H1 (cell line): ENCODE results near the gene OR2W1. TPM values are rescaled to one million over a fixed set of nuclear protein-coding genes. Genes with fewer than 3 reads are reported as not detected.

Experiments
- BACH1 ChIP-seq: IDR thresholded peaks from 2 replicates; pipeline ENCODE4 v1.6.1; 2012; ENCODE audit warnings: low read length, improper control_type of control experiment
- CHD7 ChIP-seq: fragments of 300-600 bp; sonication (generic); IDR thresholded peaks from 2 replicates; pipeline ENCODE4 v1.7.1; 2012; ENCODE audit warnings: low read length, moderate library complexity, mild to moderate bottlenecking, inconsistent platforms; ENCODE audit not compliant: insufficient replicate concordance
- GABPA ChIP-seq: IDR thresholded peaks from 2 replicates; pipeline ENCODE4 v1.6.1; 2011; ENCODE audit warnings: mild to moderate bottlenecking, low read length, moderate library complexity, borderline replicate concordance; ENCODE audit not compliant: insufficient read depth
- KDM1A ChIP-seq: fragments of 200-600, 300-600 bp; sonication (generic); IDR thresholded peaks from 2 replicates; pipeline ENCODE4 v1.7.1; 2016; ENCODE audit warnings: mild to moderate bottlenecking, low read length, borderline replicate concordance
- MAFK ChIP-seq: IDR thresholded peaks from 2 replicates; pipeline ENCODE4 v1.6.1; 2012; ENCODE audit warnings: low read depth, mild to moderate bottlenecking, improper control_type of control experiment, low read length
- NRF1 ChIP-seq: IDR thresholded peaks from 2 replicates; pipeline ENCODE4 v1.6.1; 2011; ENCODE audit warnings: mild to moderate bottlenecking, low read depth, low read length, improper control_type of control experiment
- RFX5 ChIP-seq: IDR thresholded peaks from 2 replicates; pipeline ENCODE4 v1.6.1; 2011; ENCODE audit warnings: low read depth, low read length, improper control_type of control experiment, borderline replicate concordance
- TCF12 ChIP-seq: IDR thresholded peaks from 2 replicates; pipeline ENCODE4 v1.6.1; 2011; ENCODE audit warnings: low read depth, mild to moderate bottlenecking, low read length
- polyA plus RNA-seq, 7 experiments: library from polyadenylated mRNA; depleted of rRNA in 3 of 7; stranded (reverse) in 5 of 7; unstranded in 2 of 7; fragments of >200 nt in 5 of 7; fragments of 200-250 nt in 2 of 7; gene quantifications; 1 replicate in 5 of 7; 2 replicates in 1 of 7; 4 replicates in 1 of 7; pipeline versions ENCODE4 v1.2.1 to v1.2.3, GENCODE V29; 2011 to 2013; ENCODE audit warnings: missing spikeins in 2 of 7, mixed read lengths in 2 of 7
- total RNA-seq: library from RNA; stranded (reverse); fragmentation: NEBNext Ultra II Directional; extraction: Animal tissue kit (Norgen Biotek cat#: 25700); gene quantifications from 2 replicates; pipeline ENCODE4 v1.2.1, GENCODE V29; 2021
- TF ChIP-seq, protein P1 (sequence below): IDR thresholded peaks from 2 replicates; pipeline ENCODE4 v1.6.1; 2011; ENCODE audit warnings: low read length, improper control_type of control experiment

Gene OR2W1
- total and polyA plus RNA-seq, 2 of the 8 experiments (the other 6 are each of a cell fraction or from before 2014, with no cell fraction given) = not detected

DNA sequence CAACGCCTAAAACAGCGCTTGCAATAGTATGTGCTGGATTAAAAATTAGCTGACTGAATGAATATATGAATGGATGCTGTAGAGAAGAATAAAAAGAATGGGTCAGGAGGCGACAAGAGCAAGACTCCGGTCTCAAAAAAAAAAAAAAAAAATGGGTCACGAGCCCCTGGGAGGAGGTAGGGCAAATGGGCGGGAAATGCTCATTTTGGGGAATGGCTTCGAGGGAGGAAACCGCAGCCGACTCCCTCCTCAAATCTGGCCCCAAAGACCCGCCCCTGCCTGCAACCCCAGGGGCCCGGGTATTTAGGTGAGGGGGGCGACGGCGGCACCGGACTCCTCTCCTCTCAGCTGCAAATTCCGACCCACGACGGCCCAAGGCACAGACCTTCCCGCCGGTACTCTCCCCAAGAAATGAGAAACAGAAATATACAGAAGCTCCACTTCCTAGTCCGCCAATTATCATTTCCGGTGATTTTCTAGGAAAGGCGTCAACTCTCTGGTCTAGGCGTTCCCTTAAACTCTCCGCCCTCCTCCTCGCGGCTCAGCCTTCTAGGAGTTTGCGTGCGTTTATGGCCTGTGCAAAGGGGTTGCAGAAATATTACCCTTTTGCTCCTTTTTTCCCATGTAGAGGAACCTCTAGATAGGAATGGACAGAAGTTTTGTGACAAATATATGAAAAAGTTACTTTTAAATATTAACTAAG is 39.6 kb downstream of the OR2W1 start, which contains the start of gene ZNF311 (continued):
- TF ChIP-seq CHD7 (no peak), NRF1 (no peak), RFX5 (no peak), BACH1 (no peak), GABPA (no peak), KDM1A (0 out of 2 replicates have a peak, but pooled peaks have one; percentile 14), TCF12 (no peak), MAFK (no peak)
- TF ChIP-seq, protein P1, sequence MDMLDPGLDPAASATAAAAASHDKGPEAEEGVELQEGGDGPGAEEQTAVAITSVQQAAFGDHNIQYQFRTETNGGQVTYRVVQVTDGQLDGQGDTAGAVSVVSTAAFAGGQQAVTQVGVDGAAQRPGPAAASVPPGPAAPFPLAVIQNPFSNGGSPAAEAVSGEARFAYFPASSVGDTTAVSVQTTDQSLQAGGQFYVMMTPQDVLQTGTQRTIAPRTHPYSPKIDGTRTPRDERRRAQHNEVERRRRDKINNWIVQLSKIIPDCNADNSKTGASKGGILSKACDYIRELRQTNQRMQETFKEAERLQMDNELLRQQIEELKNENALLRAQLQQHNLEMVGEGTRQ = no peak
